ENCODE data around the gene SLC25A27. TPM values are rescaled to one million over a fixed set of nuclear protein-coding genes. Genes with fewer than 3 reads are reported as not detected.

SLC25A27 gene
- total and polyA plus RNA-seq, 4 donors, result 2.5 to 24.2 (median 4.9) TPM

DNA sequence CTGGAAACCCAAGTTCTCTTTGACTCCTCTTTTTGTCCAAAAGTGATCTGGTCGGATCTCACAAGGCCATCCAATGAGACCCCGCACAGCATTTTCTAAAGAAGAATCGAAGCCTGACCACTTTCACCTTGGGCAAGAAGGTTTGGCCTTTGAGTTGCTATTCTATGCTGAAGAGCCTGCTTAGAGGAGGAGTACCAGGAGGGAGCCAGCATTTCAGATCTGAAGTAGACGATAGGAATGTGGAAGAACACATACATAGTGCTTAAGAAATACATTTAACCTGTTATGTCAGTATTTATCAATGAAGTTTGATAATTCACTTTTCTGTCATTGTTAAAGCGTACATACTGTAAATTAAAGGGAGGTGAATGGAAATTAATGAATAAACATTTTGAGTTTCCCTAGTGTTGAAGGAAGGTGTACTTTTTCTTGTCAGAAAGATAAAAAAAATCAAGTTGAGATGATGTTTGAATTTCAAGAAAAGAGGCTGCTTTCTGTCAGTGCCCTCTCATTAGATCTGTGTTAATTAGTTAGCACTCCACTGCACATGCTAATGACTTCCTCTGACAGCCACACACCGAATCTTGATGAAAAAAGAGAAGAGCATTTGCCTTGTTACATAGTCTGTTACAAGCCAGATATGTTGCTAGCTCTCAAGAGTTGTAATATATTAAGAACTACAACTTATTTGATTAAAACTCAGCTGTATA is 24.0 kb downstream of the SLC25A27 start:
- Histone ChIP-seq H3K27ac (ENCODE audit: low read depth in 1 of 2, low read length in 2 of 2) (no peak overlapping the region), H3K4me1 (ENCODE audit: control insufficient read depth in 4 of 4, insufficient read depth in 4 of 4, low read length in 3 of 4) (no peaks in the 10 kb centered on the region), H3K9me3 (ENCODE audit: control insufficient read depth in 4 of 4, low read length in 3 of 4) (no peaks in the 10 kb centered on the region), H3K4me3 (ENCODE audit: low read depth in 1 of 3, low read length in 3 of 3) (no peak overlapping the region), H3K9ac (ENCODE audit: low read depth in 1 of 2, low read length in 2 of 2) (no peak overlapping the region), H3K36me3 (ENCODE audit: control insufficient read depth in 4 of 4, insufficient read depth in 3 of 4, low read depth in 1 of 4, low read length in 3 of 4) (peaks cover 5 to 16% (median 10%) of the 10 kb centered on the region in 4 donors), H3K27me3 (ENCODE audit: control insufficient read depth in 4 of 4, insufficient read depth in 4 of 4, low read length in 3 of 4) (no peaks in the 10 kb centered on the region)
- 93% methylated on average over 6 of the region's 6 CpGs for WGBS
- TF ChIP-seq YY1 (IDR thresholded peaks at IDR 0.05), result no peak
- TF ChIP-seq JUND (IDR thresholded peaks at IDR 0.05), result no peak
- TF ChIP-seq, protein P1, sequence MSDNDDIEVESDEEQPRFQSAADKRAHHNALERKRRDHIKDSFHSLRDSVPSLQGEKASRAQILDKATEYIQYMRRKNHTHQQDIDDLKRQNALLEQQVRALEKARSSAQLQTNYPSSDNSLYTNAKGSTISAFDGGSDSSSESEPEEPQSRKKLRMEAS (IDR thresholded peaks at IDR 0.05), result no peak
- no peak for TF ChIP-seq SP1 (IDR thresholded peaks at IDR 0.05)
- TF ChIP-seq RAD21 (IDR thresholded peaks at IDR 0.05), result no peak
- TF ChIP-seq GABPA (IDR thresholded peaks at IDR 0.05 in 1 of 2, conservative IDR thresholded peaks at IDR 0.05 in 1 of 2), result no peak
- TF ChIP-seq, protein P2, sequence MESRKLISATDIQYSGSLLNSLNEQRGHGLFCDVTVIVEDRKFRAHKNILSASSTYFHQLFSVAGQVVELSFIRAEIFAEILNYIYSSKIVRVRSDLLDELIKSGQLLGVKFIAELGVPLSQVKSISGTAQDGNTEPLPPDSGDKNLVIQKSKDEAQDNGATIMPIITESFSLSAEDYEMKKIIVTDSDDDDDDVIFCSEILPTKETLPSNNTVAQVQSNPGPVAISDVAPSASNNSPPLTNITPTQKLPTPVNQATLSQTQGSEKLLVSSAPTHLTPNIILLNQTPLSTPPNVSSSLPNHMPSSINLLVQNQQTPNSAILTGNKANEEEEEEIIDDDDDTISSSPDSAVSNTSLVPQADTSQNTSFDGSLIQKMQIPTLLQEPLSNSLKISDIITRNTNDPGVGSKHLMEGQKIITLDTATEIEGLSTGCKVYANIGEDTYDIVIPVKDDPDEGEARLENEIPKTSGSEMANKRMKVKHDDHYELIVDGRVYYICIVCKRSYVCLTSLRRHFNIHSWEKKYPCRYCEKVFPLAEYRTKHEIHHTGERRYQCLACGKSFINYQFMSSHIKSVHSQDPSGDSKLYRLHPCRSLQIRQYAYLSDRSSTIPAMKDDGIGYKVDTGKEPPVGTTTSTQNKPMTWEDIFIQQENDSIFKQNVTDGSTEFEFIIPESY (IDR thresholded peaks at IDR 0.05), result no peak
- TF ChIP-seq, protein P3, sequence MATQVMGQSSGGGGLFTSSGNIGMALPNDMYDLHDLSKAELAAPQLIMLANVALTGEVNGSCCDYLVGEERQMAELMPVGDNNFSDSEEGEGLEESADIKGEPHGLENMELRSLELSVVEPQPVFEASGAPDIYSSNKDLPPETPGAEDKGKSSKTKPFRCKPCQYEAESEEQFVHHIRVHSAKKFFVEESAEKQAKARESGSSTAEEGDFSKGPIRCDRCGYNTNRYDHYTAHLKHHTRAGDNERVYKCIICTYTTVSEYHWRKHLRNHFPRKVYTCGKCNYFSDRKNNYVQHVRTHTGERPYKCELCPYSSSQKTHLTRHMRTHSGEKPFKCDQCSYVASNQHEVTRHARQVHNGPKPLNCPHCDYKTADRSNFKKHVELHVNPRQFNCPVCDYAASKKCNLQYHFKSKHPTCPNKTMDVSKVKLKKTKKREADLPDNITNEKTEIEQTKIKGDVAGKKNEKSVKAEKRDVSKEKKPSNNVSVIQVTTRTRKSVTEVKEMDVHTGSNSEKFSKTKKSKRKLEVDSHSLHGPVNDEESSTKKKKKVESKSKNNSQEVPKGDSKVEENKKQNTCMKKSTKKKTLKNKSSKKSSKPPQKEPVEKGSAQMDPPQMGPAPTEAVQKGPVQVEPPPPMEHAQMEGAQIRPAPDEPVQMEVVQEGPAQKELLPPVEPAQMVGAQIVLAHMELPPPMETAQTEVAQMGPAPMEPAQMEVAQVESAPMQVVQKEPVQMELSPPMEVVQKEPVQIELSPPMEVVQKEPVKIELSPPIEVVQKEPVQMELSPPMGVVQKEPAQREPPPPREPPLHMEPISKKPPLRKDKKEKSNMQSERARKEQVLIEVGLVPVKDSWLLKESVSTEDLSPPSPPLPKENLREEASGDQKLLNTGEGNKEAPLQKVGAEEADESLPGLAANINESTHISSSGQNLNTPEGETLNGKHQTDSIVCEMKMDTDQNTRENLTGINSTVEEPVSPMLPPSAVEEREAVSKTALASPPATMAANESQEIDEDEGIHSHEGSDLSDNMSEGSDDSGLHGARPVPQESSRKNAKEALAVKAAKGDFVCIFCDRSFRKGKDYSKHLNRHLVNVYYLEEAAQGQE (IDR thresholded peaks at IDR 0.05), result no peak
- TF ChIP-seq, protein P4, sequence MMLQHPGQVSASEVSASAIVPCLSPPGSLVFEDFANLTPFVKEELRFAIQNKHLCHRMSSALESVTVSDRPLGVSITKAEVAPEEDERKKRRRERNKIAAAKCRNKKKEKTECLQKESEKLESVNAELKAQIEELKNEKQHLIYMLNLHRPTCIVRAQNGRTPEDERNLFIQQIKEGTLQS (IDR thresholded peaks at IDR 0.05), result no peak
- TF ChIP-seq, protein P5, sequence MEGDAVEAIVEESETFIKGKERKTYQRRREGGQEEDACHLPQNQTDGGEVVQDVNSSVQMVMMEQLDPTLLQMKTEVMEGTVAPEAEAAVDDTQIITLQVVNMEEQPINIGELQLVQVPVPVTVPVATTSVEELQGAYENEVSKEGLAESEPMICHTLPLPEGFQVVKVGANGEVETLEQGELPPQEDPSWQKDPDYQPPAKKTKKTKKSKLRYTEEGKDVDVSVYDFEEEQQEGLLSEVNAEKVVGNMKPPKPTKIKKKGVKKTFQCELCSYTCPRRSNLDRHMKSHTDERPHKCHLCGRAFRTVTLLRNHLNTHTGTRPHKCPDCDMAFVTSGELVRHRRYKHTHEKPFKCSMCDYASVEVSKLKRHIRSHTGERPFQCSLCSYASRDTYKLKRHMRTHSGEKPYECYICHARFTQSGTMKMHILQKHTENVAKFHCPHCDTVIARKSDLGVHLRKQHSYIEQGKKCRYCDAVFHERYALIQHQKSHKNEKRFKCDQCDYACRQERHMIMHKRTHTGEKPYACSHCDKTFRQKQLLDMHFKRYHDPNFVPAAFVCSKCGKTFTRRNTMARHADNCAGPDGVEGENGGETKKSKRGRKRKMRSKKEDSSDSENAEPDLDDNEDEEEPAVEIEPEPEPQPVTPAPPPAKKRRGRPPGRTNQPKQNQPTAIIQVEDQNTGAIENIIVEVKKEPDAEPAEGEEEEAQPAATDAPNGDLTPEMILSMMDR (IDR thresholded peaks at IDR 0.05; ENCODE audit: low read depth, low read length, missing input control), result no peak
- TF ChIP-seq FOXA1 (IDR thresholded peaks at IDR 0.05), result no peak
- TF ChIP-seq HNF4A (conservative IDR thresholded peaks at IDR 0.05), result no peak
- TF ChIP-seq HNF4G (IDR thresholded peaks at IDR 0.05), result no peak
- no peak for TF ChIP-seq NR2F2 (IDR thresholded peaks at IDR 0.05)
- no peak for TF ChIP-seq RXRA (IDR thresholded peaks at IDR 0.05)
- TF ChIP-seq TAF1 (conservative IDR thresholded peaks at IDR 0.05), result no peak
- TF ChIP-seq FOXA2 (IDR thresholded peaks at IDR 0.05), result no peak
- no peak for TF ChIP-seq EGR1 (IDR thresholded peaks at IDR 0.05; ENCODE audit: low read depth in 2 of 2)
- no peak for DNase-seq (ENCODE audit: low spot score)
